Measurements from ENCODE around the gene PRKAR1B.

Gene PRKAR1B

GRCh38 chr7:690478-691360, 36.4 kb downstream of the PRKAR1B start:
- DNase-seq = no peak

- no peak for DNase-seq
Observed at GRCh38 chr7:685540-685939, 41.5 kb downstream of the PRKAR1B start.

DNA sequence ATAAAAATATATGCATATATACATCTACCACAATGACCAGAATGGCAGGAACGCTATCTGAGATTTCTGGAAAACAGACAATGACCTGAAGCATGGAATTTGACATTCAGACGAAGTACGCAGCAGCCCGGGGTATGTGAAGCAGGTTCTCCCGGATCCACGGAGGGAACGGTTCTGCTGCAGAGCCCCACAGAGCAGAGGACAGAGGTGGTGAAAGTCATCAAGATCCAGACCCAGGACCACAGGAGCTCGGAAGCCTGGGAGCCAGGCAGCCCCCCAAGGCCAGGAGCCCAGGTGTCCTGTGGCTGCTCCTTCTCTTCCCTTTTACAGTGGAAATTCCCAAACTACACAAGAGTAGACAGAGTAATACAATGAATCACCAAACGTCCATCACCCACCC, 42.7 kb downstream of the PRKAR1B start:
- no peak for DNase-seq

- DNase-seq = no peak
Observed at GRCh38 chr7:683526-684205, 43.4 kb downstream of the PRKAR1B start.

GRCh38 chr7:682810-683209, 44.3 kb downstream of the PRKAR1B start:
- no peak for DNase-seq

DNA sequence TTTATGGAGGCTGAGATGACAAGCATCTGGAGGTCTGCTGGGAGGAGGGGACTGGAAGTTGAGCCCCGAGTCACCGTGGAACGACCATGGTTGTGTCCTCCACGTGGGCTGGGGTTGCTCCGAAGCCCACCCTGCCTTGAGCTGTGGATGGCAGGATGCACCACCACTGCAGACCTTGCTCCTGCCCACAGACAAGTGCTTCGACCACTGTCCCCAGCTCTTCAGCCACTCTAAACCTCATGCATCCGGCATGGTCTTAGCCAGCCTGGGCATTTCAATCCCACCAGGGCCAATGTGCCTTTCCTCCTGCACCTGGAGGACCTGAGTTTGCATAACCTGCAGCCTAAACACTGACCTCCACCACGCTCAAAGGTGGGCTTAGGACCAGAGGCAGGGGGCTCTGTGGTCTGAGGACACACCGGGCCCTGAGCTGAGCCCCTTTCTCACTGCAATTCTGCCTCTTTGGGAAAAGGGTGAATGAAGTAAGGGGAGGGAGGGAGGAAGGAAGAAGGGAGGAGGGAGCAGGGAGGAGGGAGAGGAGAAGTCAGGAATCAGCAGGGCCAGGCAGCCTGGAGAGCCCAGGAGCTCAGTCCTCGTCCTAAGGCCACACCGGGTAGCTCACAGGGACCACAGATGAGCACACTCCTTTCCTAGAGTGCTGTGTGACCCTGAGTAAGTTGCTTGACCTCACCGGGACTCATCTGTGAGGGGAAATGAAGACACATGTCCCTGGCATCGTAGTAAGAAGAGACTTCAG, 45.4 kb downstream of the PRKAR1B start:
- DNase-seq = no peak

- no peak for DNase-seq
Observed at GRCh38 chr7:680411-681127, 46.5 kb downstream of the PRKAR1B start.

DNA sequence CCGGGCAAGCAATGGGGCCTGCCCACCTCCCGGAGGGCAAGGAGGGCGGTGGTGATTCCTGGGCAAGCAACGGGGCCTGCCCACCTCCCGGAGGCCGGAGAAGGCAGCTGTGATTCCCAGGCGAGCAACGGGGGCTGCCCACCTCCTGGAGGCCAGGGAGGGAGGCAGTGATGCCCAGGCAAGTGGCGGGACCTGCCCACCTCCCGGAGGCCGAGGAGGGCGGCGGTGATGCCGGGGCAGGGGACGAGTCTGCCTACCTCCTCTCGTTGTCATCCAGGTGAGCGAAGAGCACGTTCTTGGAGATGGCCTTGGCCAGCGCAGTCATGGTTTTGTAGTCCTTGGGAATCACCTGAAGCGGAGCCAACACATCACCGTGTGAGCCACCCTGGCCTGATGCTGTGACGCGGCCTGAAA, 50.1 kb downstream of the PRKAR1B start:
- no peak for DNase-seq

DNA sequence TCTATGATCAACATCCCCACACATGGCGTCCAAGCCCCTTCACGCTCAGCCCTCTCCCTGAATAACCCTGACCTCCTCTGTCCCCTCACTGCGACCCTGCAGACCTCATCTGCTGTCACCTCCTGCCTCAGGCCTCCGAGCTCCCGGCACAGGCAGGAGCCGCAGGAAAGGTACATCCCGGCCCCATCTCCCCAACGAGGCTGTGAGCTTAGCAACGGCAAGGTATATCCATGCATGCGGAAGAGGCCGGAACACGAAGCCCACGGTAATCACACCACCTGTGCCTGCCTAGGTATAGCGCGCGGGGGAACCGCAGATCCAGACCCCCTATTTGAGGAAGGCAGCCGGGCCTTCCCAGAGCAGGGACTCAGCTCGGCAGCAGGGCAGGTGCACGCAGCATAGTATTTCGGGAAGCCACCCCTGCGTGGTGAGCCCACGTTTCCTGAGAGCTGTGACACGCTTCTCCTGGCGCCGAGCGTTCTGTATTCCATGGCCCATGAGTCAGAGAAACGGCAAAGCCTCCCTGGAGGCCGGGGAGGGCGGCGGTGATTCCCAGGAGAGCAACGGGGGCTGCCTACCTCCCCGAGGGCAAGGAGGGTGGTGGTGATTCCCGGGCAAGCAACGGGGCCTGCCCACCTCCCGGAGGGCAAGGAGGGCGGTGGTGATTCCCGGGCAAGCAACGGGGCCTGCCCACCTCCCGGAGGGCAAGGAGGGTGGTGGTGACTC, 50.7 kb downstream of the PRKAR1B start:
- DNase-seq = no peak

DNA sequence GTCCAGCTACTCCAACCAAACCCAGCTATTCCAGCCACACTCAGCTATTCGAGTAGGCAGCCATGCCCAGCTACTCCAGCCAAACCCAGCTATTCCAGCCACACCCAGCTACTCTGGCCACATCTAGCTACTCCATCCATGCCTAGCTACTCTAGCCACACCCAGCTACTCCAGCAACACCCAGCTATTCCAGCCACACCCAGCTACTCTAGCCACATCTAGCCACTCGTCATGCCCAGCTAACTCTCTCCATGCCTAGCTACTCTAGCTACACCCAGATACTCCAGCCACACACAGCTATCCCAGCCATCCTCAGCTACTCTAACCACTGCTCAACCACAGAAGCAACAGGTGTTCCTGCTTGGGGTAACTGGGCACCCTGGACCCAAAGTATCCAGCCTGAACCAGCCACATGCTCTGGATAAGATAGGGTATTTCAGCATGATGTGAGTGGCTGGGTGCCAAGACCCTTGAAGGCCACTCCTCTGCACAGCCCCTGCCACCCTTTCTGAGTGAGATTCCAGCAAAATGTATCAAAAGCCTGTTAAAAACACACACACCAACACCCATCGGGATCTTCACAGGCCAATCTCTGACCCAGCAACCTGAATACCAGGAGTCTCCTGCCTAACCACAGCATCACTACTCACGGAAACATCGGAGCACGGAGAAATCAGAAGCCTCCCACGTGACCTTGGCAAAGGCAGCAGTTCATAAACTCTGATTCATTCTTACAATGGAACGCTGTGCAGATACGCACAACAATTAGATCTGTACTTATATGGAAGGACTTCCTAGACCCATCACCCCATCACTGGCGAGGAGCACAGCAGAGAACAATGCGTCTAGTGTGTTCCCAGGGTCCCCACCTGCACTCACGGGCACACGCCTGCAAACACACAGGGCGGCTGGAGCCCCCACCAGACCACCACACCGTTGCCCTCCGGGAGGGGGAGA, 52.3 kb downstream of the PRKAR1B start:
- no peak for DNase-seq

DNA sequence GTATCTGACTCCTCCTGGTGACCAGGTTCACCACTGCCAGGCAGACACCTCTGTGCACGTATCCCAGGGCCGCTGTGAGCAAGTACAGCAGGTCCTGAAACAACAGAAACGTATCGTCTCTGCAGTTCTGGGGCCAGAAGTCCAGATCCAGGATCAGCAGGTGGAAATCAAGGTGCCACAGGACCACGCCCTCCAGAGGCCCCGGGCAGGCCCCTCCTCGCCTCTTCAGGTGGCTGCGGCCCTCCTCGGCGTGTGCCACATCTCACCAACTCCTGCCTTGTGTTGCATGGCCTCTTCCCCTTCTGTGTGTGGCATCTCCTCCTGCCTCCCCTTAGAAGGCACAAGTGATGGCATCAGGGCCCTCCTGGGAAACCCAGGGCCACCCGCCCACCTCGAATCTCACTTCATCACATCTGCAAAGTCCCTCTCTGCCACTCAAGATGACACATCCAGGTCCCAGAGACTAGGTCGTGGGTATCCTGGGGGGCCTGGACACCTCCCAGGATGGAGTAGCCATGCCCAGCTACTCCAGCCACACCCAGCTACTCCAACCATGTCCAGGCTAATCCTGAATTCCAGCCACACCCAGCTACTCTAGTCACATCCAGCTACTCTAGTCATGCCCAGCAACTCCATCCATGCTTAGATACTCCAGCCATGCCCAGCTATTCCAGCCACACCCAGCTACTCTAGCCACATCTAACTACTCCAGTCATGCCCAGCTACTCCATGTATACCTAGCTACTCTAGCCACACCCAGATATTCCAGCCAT, 53.2 kb downstream of the PRKAR1B start:
- DNase-seq = no peak

GRCh38 chr7:672891-673290, 54.2 kb downstream of the PRKAR1B start:
- DNase-seq = no peak

- DNase-seq = no peak
Observed at GRCh38 chr7:671415-672042, 55.6 kb downstream of the PRKAR1B start.

GRCh38 chr7:670501-671390, 56.3 kb downstream of the PRKAR1B start:
- no peak for DNase-seq

DNA sequence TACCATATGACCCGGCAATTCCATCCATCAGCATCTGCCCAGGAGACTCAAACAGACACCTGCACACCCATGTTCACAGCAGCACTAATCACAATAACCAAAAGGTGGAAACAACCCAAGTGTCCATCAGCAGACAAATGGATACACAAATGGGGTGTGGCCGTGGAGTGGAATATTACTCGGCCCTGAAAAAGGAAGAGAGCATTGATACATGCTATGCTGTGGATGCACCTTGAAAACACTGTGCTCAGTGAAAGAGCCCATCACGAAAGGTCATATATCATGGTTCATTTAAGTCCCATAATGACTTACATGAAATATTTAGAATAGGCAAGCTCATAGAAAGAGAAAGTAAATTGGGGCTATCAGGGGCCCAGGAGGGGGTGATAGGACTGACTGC, 58.1 kb downstream of the PRKAR1B start:
- no peak for DNase-seq

DNA sequence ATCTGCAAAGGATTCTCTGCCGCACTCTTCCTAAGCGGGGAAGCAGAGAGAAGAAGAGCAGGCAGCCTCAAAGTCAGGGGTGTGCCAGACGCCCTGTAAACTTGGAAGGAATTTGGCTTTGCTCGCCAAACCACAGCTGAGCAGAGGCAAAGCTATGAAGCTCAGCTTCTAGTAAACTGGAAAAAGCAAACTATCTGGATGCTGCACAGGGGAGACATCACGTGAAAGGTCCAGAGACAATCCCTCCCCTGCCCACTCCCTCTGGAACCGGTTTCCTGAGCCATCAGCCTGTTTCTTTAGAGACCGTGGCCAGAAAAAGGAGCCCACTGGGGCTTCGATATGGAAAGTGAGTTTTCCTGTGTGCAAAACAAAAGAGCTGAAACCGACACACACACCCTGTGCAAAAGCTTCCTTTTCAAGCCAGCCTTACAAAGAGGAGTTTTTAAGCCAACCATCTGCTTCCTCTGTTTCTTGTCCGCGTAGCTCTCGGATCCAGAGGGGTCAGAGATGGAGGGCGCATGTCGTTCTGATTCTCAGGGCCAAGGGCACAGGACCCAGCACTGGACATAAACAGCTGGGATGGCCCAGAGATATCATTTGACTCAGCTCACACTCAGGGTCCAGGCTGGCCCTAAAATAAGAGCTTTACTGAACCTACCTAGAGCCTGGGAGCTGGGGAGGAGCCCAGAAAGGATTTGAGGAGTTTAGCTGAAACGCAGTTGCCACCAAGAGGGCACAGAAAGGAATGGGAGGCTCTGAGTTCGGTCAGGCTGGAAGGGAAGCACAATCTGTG, 58.7 kb downstream of the PRKAR1B start:
- no peak for DNase-seq

GRCh38 chr7:666454-667292, 60.4 kb downstream of the PRKAR1B start:
- no peak for DNase-seq
